Body of pancreas (tissue), 4 donors: ENCODE results near the gene POSTN. TPM values are rescaled to one million over a fixed set of nuclear protein-coding genes. Genes with fewer than 3 reads are reported as not detected.

ENCODE experiments used
- ATAC-seq: fragments of 150-250 bp; one replicate; pipeline ENCODE4 v1.9.1; 2016
- DNase-seq, 4 donors: peaks; one replicate each; pipeline ENCODE4 v3.0.0-alpha.2; 2019
- H3K27ac ChIP-seq, 4 donors: fragments of 200-600 bp; sonication (generic); 1 replicate in 3 of 4; 2 replicates in 1 of 4; pipeline versions ENCODE4 v1.5.1 to v1.6.1; 2016 to 2019; ENCODE audit warnings: mild to moderate bottlenecking in 1 of 4, mixed read lengths in 1 of 4, moderate library complexity in 1 of 4
- H3K27me3 ChIP-seq, 2 donors: fragments of 200-600 bp; sonication (generic); one replicate each; pipeline ENCODE4 v1.6.0; 2016; ENCODE audit warnings: mild to moderate bottlenecking in 1 of 2
- H3K36me3 ChIP-seq, 2 donors: fragments of 200-600 bp; sonication (generic); replicated peaks in 1 of 2; 2 replicates each; pipeline ENCODE4 v1.5.1; 2016; ENCODE audit warnings: low read depth in 2 of 2; ENCODE audit not compliant: insufficient read depth in 1 of 2
- H3K4me1 ChIP-seq: fragments of 200-600 bp; sonication (generic); one replicate; pipeline ENCODE4 v1.6.0; 2016
- H3K4me3 ChIP-seq, 2 donors: fragments of 200-600 bp; sonication (generic); 1 replicate in 1 of 2; 2 replicates in 1 of 2; pipeline ENCODE4 v1.5.1; 2016 to 2019
- H3K9me3 ChIP-seq, 3 donors: fragments of 200-600 bp; sonication (generic); 1 replicate in 2 of 3; 2 replicates in 1 of 3; pipeline ENCODE4 v1.5.1; 2016
- CTCF ChIP-seq, 7 experiments: fragments of 450-650 bp in 4 of 7; fragments of 200-600 bp in 3 of 7; sonication (generic) in 3 of 7; IDR thresholded peaks; one replicate each; pipeline ENCODE4 v1.5.1; 2016 to 2019; ENCODE audit warnings: antibody characterized with exemption in 7 of 7
- POLR2A ChIP-seq, 3 donors: fragments of 450-650 bp; IDR thresholded peaks; one replicate each; pipeline ENCODE4 v1.6.1; 2016; ENCODE audit warnings: antibody characterized with exemption in 3 of 3, mild to moderate bottlenecking in 2 of 3
- WGBS, 2 donors: methylation state at CpG; one replicate each; pipeline ENCODE4 v1.1.5; 2017; 5-methylcytosine and 5-hydroxymethylcytosine counted together
- intact Hi-C: fragments of 100-400 bp; cut with DNase I; formaldehyde crosslinking; loops from one replicate; pipeline ENCODE4 v1.15.1; 2023
- total RNA-seq, 2 donors: library from RNA; depleted of rRNA; stranded (reverse); fragments of >200 nt; gene quantifications; one replicate each; pipeline ENCODE4 v1.1.0, GENCODE V29; 2016

POSTN gene
- total RNA-seq, 2 donors from 2014 or later: 4.4 to 6.9 TPM

- Histone ChIP-seq H3K4me3 (no peak overlapping the region), H3K9me3 (no peaks in the 10 kb centered on the region), H3K4me1 (no peaks in the 10 kb centered on the region), H3K36me3 (no peaks in the 10 kb centered on the region), H3K27me3 (no peaks in the 10 kb centered on the region), H3K27ac (no peak overlapping the region)
- no peak for ATAC-seq
- no peak for DNase-seq
- WGBS, 2 donors: 80 to 92% methylated on average over 2 of the region's 2 CpGs
- TF ChIP-seq POLR2A (IDR thresholded peaks at IDR 0.05): no peak
- no peak for TF ChIP-seq CTCF (IDR thresholded peaks at IDR 0.05)
- intact Hi-C loops: no loop called here
These were observed 42.8 kb upstream of the POSTN start for GRCh38 chr13:37641391-37641790.

GRCh38 chr13:37640499-37640898 lies 41.9 kb upstream of the POSTN start:
- no peak overlapping the region for H3K4me3 ChIP-seq
- TF ChIP-seq CTCF (IDR thresholded peaks at IDR 0.05) (peak in 4 of 7 experiments; percentile 12 to 40 (median 24)), POLR2A (IDR thresholded peaks at IDR 0.05) (no peak)
- no peaks in the 10 kb centered on the region for H3K4me1 ChIP-seq
- intact Hi-C loops: no loop called here
- ATAC-seq (no peak), DNase-seq (peak in 1 of 4 donors; percentile 16)
- no peaks in the 10 kb centered on the region for H3K27me3 ChIP-seq
- WGBS, 2 donors: 10 to 13% methylated on average over 2 of the region's 2 CpGs
- no peak overlapping the region for H3K27ac ChIP-seq
- no peaks in the 10 kb centered on the region for H3K9me3 ChIP-seq
- no peaks in the 10 kb centered on the region for H3K36me3 ChIP-seq

- no peaks in the 10 kb centered on the region for H3K36me3 ChIP-seq
- H3K4me1 ChIP-seq: no peaks in the 10 kb centered on the region
- DNase-seq: no peak
- H3K9me3 ChIP-seq: no peaks in the 10 kb centered on the region
- WGBS, 2 donors: 63 to 67% methylated on average over 8 of the region's 8 CpGs
- no peak for ATAC-seq
- no peak overlapping the region for H3K4me3 ChIP-seq
- no peak overlapping the region for H3K27ac ChIP-seq
- no peaks in the 10 kb centered on the region for H3K27me3 ChIP-seq
- TF ChIP-seq CTCF (IDR thresholded peaks at IDR 0.05) (no peak), POLR2A (IDR thresholded peaks at IDR 0.05) (no peak)
- intact Hi-C loops: no loop called here
These were observed 38.1 kb upstream of the POSTN start for GRCh38 chr13:37636701-37637100.

- Histone ChIP-seq H3K36me3 (no peaks in the 10 kb centered on the region), H3K27ac (no peak overlapping the region), H3K4me1 (no peaks in the 10 kb centered on the region), H3K27me3 (no peaks in the 10 kb centered on the region), H3K4me3 (no peak overlapping the region), H3K9me3 (no peaks in the 10 kb centered on the region)
- ATAC-seq (no peak), DNase-seq (no peak)
- TF ChIP-seq CTCF (IDR thresholded peaks at IDR 0.05): no peak
- no peak for TF ChIP-seq POLR2A (IDR thresholded peaks at IDR 0.05)
- 51% methylated on average over 5 of the region's 5 CpGs for WGBS, 2 donors
- intact Hi-C loops: no loop called here
These were observed 33.7 kb upstream of the POSTN start for GRCh38 chr13:37632294-37632693.

GRCh38 chr13:37627428-37627827 lies 28.9 kb upstream of the POSTN start:
- Histone ChIP-seq H3K4me1 (peaks cover 4% of the 10 kb centered on the region), H3K9me3 (no peaks in the 10 kb centered on the region), H3K27me3 (no peaks in the 10 kb centered on the region), H3K4me3 (no peak overlapping the region), H3K36me3 (no peaks in the 10 kb centered on the region), H3K27ac (no peak overlapping the region)
- ATAC-seq: no peak
- TF ChIP-seq POLR2A (IDR thresholded peaks at IDR 0.05) (no peak), CTCF (IDR thresholded peaks at IDR 0.05) (no peak)
- DNase-seq: no peak
- intact Hi-C loops: no loop called here
- 43 to 56% methylated on average over 4 of the region's 4 CpGs for WGBS, 2 donors
